GM12873 (cell line): ENCODE measurements around the gene LINGO3.

Experiments used
- TF ChIP-seq, protein P1 (sequence below): IDR thresholded peaks from 2 replicates; pipeline ENCODE4 v1.5.1; 2012; ENCODE audit warnings: low read depth, mild to moderate bottlenecking, moderate library complexity, low read length, control low read depth; ENCODE audit not compliant: insufficient read depth; ENCODE audit errors: missing control alignments

Gene LINGO3, protein sequence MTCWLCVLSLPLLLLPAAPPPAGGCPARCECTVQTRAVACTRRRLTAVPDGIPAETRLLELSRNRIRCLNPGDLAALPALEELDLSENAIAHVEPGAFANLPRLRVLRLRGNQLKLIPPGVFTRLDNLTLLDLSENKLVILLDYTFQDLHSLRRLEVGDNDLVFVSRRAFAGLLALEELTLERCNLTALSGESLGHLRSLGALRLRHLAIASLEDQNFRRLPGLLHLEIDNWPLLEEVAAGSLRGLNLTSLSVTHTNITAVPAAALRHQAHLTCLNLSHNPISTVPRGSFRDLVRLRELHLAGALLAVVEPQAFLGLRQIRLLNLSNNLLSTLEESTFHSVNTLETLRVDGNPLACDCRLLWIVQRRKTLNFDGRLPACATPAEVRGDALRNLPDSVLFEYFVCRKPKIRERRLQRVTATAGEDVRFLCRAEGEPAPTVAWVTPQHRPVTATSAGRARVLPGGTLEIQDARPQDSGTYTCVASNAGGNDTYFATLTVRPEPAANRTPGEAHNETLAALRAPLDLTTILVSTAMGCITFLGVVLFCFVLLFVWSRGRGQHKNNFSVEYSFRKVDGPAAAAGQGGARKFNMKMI

DNA sequence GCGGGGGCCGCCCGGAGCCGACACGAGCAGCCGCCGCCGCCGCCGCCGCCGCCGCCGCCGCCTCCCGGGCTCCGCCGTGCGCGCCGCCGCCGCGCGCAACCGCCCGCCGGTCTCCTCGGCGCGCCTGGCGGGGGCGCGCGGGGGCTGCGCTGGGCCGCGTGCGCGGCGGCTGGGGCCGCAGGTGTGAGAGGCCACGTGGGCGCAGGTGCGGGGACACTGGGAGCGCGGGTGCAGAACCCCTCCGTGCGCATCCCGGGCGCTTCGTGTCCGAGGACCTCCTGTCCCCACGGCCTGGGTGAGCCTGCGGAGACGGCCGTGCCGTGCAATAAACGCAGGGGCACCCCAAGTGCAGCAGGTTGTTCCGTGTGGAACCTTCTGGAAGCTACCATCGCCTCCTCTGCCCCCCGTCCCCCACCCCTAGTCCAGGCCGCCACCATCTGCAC is at the start of gene LINGO3:
LINGO3 (minus strand) TSS at position 41 of the 443 bp plus-strand sequence. CDS start 16,378 bp downstream, outside the sequence.
- TF ChIP-seq, protein P1, sequence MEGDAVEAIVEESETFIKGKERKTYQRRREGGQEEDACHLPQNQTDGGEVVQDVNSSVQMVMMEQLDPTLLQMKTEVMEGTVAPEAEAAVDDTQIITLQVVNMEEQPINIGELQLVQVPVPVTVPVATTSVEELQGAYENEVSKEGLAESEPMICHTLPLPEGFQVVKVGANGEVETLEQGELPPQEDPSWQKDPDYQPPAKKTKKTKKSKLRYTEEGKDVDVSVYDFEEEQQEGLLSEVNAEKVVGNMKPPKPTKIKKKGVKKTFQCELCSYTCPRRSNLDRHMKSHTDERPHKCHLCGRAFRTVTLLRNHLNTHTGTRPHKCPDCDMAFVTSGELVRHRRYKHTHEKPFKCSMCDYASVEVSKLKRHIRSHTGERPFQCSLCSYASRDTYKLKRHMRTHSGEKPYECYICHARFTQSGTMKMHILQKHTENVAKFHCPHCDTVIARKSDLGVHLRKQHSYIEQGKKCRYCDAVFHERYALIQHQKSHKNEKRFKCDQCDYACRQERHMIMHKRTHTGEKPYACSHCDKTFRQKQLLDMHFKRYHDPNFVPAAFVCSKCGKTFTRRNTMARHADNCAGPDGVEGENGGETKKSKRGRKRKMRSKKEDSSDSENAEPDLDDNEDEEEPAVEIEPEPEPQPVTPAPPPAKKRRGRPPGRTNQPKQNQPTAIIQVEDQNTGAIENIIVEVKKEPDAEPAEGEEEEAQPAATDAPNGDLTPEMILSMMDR: no peak

DNA sequence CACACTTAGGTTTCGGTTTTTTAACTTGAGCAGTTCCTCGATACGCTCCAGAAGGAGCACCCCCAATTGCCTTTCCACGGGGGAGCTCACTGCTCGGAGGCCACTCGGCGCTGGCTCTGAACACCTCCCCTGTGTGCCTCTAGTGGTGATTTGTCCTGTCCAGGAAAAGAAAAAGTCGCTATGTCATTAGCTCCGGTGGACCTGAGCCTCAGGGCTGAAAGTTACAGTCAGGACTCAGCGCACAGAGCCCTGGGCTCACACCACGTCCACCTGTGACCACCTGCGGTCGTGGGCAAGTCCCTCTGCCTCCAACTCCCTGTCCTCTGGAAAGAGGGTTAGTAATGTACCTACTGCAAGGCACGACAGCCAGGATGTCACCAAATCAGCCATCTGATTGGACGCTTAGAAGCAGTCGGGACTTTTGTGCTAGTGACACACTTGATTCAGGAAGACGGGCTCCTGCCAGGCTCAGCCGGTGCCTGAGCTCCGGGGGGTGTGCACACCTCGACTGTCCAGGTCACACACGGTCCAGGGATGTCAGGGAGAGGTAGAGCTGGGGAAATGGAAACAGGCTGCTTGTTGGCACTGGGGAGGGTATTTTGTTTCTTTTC is 48.2 kb upstream of the LINGO3 start:
- TF ChIP-seq, protein P1: peak; percentile 4

DNA sequence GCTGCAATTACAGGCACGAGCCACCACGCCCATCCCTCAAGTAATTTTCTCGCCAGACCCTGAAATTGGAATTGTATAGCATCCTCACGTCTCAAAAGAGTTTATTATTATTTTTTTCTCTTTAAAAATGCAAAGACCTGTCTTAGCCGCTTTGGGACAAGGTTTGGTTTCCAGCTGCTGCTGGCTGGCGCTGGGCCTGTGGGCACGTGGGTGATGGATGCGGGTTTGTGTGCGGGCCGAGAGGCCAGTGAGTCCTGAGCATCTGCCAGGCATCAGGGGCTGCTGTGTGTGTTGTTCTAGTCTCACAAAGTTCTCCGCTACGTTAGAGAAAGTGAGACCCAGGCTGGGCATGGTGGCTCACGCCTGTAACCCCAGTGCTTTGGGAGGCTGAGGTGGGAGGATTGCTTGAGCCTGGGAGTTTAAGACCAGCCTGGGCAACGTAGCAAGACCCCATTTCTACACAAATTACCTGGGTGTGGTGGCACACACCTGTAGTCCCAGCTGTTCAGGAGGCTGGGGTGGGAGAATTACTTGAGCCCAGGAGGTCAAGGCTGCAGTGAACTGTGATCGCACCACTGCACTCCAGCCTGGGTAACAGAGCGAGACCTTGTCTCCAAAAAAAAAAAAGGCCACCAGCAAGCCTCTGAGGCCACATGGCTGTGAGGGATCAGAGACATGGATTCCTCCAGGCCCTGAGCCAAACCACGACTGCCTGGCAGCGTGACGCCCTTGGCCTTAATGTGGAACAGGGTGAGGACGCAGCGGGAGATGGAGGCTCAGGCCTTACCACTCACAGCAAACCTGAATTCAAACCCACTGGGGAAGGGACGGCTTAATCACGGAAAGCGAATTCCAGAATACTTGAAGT is 47.4 kb upstream of the LINGO3 start:
- TF ChIP-seq, protein P1: no peak

DNA sequence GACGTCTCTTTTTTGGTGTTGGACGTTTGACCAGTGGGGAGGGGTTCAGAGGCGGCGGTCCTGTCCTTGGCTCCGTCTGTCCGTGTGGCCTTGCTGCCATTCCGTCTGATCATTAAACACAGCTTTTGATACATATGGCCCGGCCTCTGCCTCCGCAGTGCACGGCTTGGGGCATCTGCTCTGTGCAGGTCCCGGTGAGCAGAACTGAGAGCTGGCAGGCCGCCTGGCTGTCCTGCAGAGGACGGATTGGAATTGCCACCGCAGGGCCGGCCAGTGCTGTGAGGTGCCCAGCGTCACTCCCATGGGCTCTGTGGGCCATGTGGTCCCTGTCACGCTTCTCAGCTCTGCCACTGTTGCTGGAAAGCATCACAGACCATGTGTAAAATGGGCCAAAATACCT is 46.7 kb upstream of the LINGO3 start:
- TF ChIP-seq, protein P1: no peak

DNA sequence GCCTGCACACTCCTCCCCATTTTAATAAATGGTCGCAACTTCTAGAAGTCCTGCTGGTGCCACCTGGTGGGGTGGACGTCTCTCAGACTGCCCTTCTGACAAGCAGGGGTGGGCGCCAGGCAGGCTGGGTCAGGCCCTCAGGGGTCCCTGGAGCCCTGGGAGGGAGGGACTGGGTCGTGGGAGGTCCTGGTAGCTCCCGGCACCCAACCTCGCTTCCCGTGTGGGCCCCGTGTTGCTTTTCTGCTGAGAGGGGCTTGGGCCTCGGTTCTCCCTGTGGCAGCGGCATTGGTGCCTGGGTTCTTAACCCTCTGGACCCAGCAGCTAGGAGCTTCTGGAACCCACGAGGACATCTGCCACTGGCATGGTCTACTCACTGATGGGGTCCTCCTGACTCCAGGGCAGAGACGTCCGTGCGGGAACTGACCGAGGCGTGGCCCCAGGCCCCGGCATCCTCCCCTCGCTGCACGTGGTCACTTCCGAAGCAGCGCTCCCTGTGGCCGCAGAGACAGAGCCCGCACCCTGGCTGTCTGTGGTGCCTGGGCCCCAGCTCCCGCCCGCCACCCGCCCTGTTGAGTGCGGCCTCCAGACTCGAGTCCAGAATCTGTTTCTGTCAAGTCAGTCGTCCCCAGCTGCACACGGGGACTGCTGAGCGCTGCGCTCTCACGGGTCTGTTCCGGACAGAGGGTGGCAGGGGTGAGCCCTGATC is 46.1 kb upstream of the LINGO3 start:
- TF ChIP-seq, protein P1: no peak

DNA sequence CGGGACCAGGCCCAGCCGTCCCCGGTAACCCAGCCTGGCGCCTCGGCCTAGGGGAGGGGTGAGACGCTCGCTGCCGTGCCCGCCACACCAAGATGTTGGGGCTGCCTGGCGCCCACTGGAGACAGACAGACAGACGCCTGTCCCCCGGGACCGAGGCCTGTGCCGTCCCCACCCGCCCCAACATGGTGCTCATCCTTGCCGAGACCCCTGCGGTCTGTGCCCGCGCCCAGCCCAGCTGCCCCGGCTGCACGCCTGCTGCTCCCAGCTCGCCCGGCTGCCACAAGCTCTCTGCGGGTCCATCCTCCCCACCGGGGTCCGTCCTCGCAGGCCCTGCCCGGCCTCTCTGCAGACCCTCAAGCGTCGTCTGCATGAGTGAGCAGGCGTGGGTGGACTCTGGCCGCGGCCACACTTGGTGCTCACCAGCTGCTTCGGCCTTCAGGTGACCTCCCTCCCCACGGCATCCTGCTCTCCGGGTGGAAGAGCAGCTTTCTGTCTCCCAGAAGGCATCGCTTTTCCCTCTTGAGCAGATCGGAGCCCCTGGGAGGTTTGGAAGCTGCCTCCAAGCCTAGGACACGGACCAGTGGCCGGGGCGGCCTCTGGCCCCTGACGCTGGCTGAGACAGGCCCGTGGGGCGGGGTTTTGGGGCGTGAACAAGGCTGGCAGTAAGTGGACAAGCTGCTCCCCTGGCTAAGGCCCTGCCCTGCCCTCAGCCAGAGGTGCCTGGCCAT is 45.4 kb upstream of the LINGO3 start:
- TF ChIP-seq, protein P1: no peak
